Measurements from ENCODE around the gene FSTL4.

The FSTL4 gene

DNA sequence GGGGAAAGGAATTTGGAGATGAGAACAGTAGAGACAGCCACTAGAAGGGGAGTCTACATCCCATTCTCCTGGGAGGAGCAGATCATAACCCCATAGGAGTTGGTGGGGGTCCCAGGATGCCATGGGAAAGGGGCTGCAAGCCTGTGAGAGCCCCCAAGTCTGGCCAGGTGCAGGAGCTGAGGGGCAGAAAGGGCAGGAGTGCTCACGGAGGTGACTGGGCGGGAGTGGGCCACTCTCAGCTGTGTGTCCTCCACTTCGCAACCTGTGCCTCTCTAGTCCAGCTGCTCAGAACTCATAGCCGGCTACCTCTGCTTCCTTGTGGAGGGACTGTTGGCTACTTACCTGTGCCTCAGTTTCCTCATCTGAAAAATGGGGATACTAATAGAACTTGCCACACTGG lies 263.9 kb downstream of the FSTL4 start:
- ChIA-PET CTCF (no interaction called here), POLR2A (no interaction called here)
- no peak overlapping the region for H3K4me3 ChIP-seq (ENCODE audit: low read depth, low read length)
- DNase-seq (ENCODE audit: low read depth, low spot score): no peak
- TF ChIP-seq CTCF (IDR thresholded peaks at IDR 0.05; ENCODE audit: insufficient read depth, low read length, missing control alignments): no peak

DNA sequence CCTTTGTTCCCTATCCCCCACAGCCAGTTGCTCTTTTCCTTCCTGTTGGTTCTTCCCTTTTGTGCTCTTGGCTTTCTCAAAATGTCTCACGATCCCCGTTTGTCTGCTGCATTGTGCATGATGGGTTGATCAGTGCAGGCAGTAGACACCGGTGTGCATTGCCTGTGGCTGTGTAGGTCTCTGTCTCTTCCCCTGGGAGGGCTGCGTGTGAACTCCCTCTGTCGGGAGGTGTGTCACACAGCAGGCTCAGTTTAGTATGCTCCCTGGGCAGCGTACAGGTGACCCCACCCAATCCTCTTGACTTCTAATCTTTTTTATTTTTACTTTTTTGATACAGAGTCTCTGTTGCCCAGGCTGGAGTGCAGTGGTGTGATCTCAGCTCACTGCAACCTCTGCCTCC lies 265.3 kb downstream of the FSTL4 start:
- DNase-seq (ENCODE audit: low read depth, low spot score): no peak
- TF ChIP-seq CTCF (IDR thresholded peaks at IDR 0.05; ENCODE audit: insufficient read depth, low read length, missing control alignments): no peak
- H3K4me3 ChIP-seq (ENCODE audit: low read depth, low read length): no peak overlapping the region
- POLR2A ChIA-PET: no interaction called here
- CTCF ChIA-PET: no interaction called here

DNA sequence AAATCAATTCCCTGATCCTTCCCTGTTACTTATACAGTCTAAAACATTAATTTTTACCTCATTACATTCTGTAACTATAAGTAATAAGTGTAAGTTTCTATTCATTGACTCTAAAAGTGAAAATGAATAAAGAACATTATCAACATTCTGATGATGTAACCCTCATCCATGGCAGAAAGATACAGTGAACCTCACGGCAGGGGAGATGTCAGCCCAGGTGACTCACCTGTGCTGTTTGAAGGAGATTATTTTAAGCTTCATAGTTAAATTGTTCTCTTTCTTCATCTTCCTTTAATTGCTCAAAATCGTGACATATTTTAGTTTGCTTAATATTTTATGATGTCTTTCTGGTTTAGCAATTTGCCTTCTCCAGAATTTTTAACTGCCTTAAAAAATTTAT lies 268.1 kb downstream of the FSTL4 start:
- ChIA-PET CTCF (no interaction called here), POLR2A (no interaction called here)
- H3K4me3 ChIP-seq (ENCODE audit: low read depth, low read length): no peak overlapping the region
- TF ChIP-seq CTCF (IDR thresholded peaks at IDR 0.05; ENCODE audit: insufficient read depth, low read length, missing control alignments): no peak
- no peak for DNase-seq (ENCODE audit: low read depth, low spot score)

DNA sequence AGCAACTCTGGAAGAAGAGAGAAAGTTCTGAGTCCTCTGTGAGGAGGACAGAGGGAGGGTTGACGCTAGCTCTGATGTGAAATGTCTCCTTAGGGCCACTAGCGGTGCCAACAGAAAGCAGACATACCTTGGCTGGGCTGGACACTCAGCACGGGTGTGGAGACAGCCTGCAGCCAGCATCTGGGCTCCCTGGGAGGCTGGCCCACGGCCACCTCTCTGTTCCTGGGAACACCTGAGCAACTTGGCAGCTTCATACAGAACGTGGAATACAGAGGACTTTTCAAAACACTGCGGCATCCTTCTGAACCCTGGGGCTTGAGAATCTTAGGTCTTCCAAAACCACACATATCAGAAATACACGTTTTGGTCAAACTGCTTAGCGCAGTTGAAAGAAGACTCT lies 269.1 kb downstream of the FSTL4 start:
- no peak overlapping the region for H3K4me3 ChIP-seq (ENCODE audit: low read depth, low read length)
- TF ChIP-seq CTCF (IDR thresholded peaks at IDR 0.05; ENCODE audit: insufficient read depth, low read length, missing control alignments): no peak
- CTCF ChIA-PET: no interaction called here
- DNase-seq (ENCODE audit: low read depth, low spot score): no peak
- POLR2A ChIA-PET: no interaction called here

- ChIA-PET CTCF (interaction anchor here (0.9 to 1.0 kb wide), 2 partner anchors 14 to 231 kb away, joined by 3 read pairs; no protein-coding TSS in a partner anchor), POLR2A (no interaction called here)
- H3K4me3 ChIP-seq (ENCODE audit: low read depth, low read length): no peak overlapping the region
- no peak for TF ChIP-seq CTCF (IDR thresholded peaks at IDR 0.05; ENCODE audit: insufficient read depth, low read length, missing control alignments)
- DNase-seq (ENCODE audit: low read depth, low spot score): no peak
These were observed 270.2 kb downstream of the FSTL4 start for GRCh38 chr5:133341915-133342710.

DNA sequence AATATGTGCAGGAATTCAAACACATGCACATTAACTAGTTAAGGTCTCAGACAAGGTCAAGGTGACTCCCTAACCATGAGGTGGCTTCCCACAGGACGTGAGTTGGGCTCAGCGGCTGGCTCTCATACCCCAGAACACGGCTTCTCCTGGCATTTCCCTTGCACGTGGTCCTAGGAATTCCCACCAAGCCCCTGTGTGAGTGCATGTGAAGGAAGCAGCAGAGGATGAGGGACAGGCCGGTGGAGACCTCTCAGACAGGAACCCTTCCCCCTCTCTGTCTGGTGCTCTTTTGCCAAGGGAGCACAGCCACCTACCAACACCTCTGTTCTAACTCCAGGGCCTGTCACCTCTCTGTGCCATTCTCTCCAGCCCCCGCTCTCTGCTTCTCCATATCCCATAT lies 271.0 kb downstream of the FSTL4 start:
- no peak for TF ChIP-seq CTCF (IDR thresholded peaks at IDR 0.05; ENCODE audit: insufficient read depth, low read length, missing control alignments)
- ChIA-PET POLR2A (no interaction called here), CTCF (interaction anchor here (0.9 kb wide), 1 partner anchor 13 kb away, joined by 3 read pairs; no protein-coding TSS in a partner anchor)
- H3K4me3 ChIP-seq (ENCODE audit: low read depth, low read length): no peak overlapping the region
- DNase-seq (ENCODE audit: low read depth, low spot score): no peak
